A673 (cell line): ENCODE results near the gene ADAM12.

Experiments
- EZH2 ChIP-seq: fragments of 200-600 bp; sonication (generic); IDR thresholded peaks from 2 replicates; pipeline ENCODE4 v1.6.1; 2017; ENCODE audit warnings: borderline replicate concordance, low read depth, mild to moderate bottlenecking, mixed read lengths, antibody characterized with exemption, low read length; ENCODE audit not compliant: poor library complexity, severe bottlenecking
- TF ChIP-seq, protein P1 (sequence below): fragments of 300-800, 200-600 bp; sonication (generic); conservative IDR thresholded peaks from 2 replicates; pipeline ENCODE4 v1.5.1; 2017; ENCODE audit warnings: low read depth, mild to moderate bottlenecking, antibody characterized with exemption, low read length, moderate library complexity, mixed read lengths

DNA sequence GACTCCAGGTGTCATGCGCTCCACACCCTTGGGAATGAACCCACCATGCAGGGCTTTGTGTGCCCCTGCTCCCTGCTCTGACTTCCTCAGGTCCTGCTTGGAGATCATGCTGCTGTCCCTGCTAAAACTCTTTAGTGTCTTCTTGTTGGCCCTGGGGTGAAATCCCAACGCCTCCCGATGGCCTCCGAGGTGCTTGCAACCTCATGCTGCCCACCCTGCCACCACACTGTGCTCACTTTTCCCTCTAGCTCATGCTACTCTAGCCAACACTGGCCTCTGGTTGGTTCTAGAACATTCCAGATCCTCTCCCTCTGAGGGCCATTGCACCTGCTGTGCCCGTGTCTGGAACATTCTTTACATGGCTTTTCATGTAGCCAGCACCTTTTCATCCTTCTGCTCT, 227.7 kb downstream of the ADAM12 start:
- TF ChIP-seq, protein P1, sequence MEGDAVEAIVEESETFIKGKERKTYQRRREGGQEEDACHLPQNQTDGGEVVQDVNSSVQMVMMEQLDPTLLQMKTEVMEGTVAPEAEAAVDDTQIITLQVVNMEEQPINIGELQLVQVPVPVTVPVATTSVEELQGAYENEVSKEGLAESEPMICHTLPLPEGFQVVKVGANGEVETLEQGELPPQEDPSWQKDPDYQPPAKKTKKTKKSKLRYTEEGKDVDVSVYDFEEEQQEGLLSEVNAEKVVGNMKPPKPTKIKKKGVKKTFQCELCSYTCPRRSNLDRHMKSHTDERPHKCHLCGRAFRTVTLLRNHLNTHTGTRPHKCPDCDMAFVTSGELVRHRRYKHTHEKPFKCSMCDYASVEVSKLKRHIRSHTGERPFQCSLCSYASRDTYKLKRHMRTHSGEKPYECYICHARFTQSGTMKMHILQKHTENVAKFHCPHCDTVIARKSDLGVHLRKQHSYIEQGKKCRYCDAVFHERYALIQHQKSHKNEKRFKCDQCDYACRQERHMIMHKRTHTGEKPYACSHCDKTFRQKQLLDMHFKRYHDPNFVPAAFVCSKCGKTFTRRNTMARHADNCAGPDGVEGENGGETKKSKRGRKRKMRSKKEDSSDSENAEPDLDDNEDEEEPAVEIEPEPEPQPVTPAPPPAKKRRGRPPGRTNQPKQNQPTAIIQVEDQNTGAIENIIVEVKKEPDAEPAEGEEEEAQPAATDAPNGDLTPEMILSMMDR: no peak
- TF ChIP-seq EZH2: no peak
